Stimulated activated CD8-positive, alpha-beta memory T cell treated with anti-CD3 and anti-CD28 coated beads, Interleukin-15, amount 100 ng/mL, for 4 hours (primary cell): ENCODE measurements around the gene TEX38.
"Not testable (repeated sequence)": the region's sequence is repeated elsewhere in the genome, so short reads cannot be mapped to it uniquely, and the experiment has no call there.

Source experiments
- DNase-seq, 2 donors: peaks; one replicate each; pipeline ENCODE4 v3.0.0-alpha.2; 2020; ENCODE audit warnings: low read depth in 2 of 2

TEX38 gene

GRCh38 chr1:46687921-46688509 is 16.4 kb downstream of the TEX38 start:
- no peak for DNase-seq

GRCh38 chr1:46689356-46689755 is 17.7 kb downstream of the TEX38 start:
- no peak for DNase-seq

GRCh38 chr1:46689897-46690296 is 18.2 kb downstream of the TEX38 start:
- DNase-seq = no peak

GRCh38 chr1:46690931-46691421 is 19.3 kb downstream of the TEX38 start:
- DNase-seq = no peak

GRCh38 chr1:46691997-46692790 is 20.5 kb downstream of the TEX38 start:
- DNase-seq = no peak

GRCh38 chr1:46692811-46693770 is 21.4 kb downstream of the TEX38 start:
- DNase-seq = no peak

- DNase-seq = not testable (repeated sequence)
Observed at GRCh38 chr1:46694676-46695075, 23.0 kb downstream of the TEX38 start.

GRCh38 chr1:46697053-46697452 is 25.4 kb downstream of the TEX38 start:
- no peak for DNase-seq

GRCh38 chr1:46699666-46700065 is 28.0 kb downstream of the TEX38 start:
- DNase-seq = no peak

GRCh38 chr1:46703927-46704641 is 32.4 kb downstream of the TEX38 start:
- no peak for DNase-seq

GRCh38 chr1:46705408-46705807 is 33.8 kb downstream of the TEX38 start:
- DNase-seq = no peak

GRCh38 chr1:46708121-46708520 is 36.5 kb downstream of the TEX38 start:
- DNase-seq = no peak

GRCh38 chr1:46714976-46715375 is 43.3 kb downstream of the TEX38 start:
- no peak for DNase-seq

GRCh38 chr1:46717654-46718053 is 46.0 kb downstream of the TEX38 start:
- DNase-seq = no peak

- DNase-seq = no peak
Observed at GRCh38 chr1:46718340-46718726, 46.7 kb downstream of the TEX38 start.

GRCh38 chr1:46718727-46719622 is 47.3 kb downstream of the TEX38 start, which contains the start of gene EFCAB14:
EFCAB14 (minus strand) TSS chr1:46719114; CDS start chr1:46718087, 1,027 bp downstream.
- DNase-seq = peak; percentile 97 to 98

GRCh38 chr1:46719689-46720088 is 48.0 kb downstream of the TEX38 start:
- no peak for DNase-seq

GRCh38 chr1:46720319-46720718 is 48.7 kb downstream of the TEX38 start:
- not testable (repeated sequence) for DNase-seq

GRCh38 chr1:46721204-46721603 is 49.5 kb downstream of the TEX38 start:
- DNase-seq = no peak

- no peak for DNase-seq
Observed at GRCh38 chr1:46721686-46722205, 50.1 kb downstream of the TEX38 start.
